Stimulated activated CD8-positive, alpha-beta memory T cell treated with anti-CD3 and anti-CD28 coated beads, Interleukin-12 subunit alpha, Interleukin-12 subunit beta, amount 100 ng/mL, for 24 hours (primary cell): ENCODE results near the gene ZNF17.

ENCODE experiments used
- DNase-seq: peaks from one replicate; pipeline ENCODE4 v3.0.0-alpha.2; 2020; ENCODE audit errors: extremely low read depth

The ZNF17 gene

GRCh38 chr19:57434386-57435061 lies 23.6 kb downstream of the ZNF17 start:
- DNase-seq = no peak

GRCh38 chr19:57435062-57435978 lies 24.4 kb downstream of the ZNF17 start, which contains the start of gene ZNF749:
ZNF749 (plus strand) TSS chr19:57435325; CDS start chr19:57435579, 254 bp downstream.
- peak; percentile 91 for DNase-seq

GRCh38 chr19:57436417-57436816 lies 25.5 kb downstream of the ZNF17 start:
- no peak for DNase-seq

GRCh38 chr19:57437931-57438330 lies 27.0 kb downstream of the ZNF17 start:
- DNase-seq = no peak

GRCh38 chr19:57438925-57439324 lies 28.0 kb downstream of the ZNF17 start:
- no peak for DNase-seq

- no peak for DNase-seq
Measured at GRCh38 chr19:57441979-57442752, 31.2 kb downstream of the ZNF17 start.

GRCh38 chr19:57443121-57443696 lies 32.2 kb downstream of the ZNF17 start:
- no peak for DNase-seq

- no peak for DNase-seq
Measured at GRCh38 chr19:57452307-57452706, 41.3 kb downstream of the ZNF17 start.

GRCh38 chr19:57465680-57466381 lies 54.9 kb downstream of the ZNF17 start:
- no peak for DNase-seq

GRCh38 chr19:57466489-57466888 lies 55.5 kb downstream of the ZNF17 start:
- DNase-seq = no peak
